ENCODE data around the gene GARIN1A. TPM values are rescaled to one million over a fixed set of nuclear protein-coding genes. Genes with fewer than 3 reads are reported as not detected.
"Not testable (repeated sequence)": the region's sequence is repeated elsewhere in the genome, so short reads cannot be mapped to it uniquely, and the experiment has no call there.

Gene GARIN1A
- total RNA-seq, 2 donors from 2014 or later = 0.81 to 2.3 TPM

GRCh38 chr7:128672927-128673517 is 930 bp downstream of the GARIN1A start:
- Histone ChIP-seq H3K27ac (no peak overlapping the region), H3K4me1 (ENCODE audit: control insufficient read depth in 1 of 2, low read depth in 2 of 2) (no peaks in the 10 kb centered on the region), H3K36me3 (no peaks in the 10 kb centered on the region), H3K9me3 (no peaks in the 10 kb centered on the region), H3K4me3 (no peak overlapping the region), H3K27me3 (replicated peaks; ENCODE audit: insufficient read depth) (no peaks in the 10 kb centered on the region)
- DNase-seq (ENCODE audit: low spot score) (no peak), ATAC-seq (ENCODE audit: insufficient number of reproducible peaks, low FRiP score, low read depth) (peak; percentile 17)
- peak; percentile 46 for TF ChIP-seq CTCF (IDR thresholded peaks at IDR 0.05)

- Histone ChIP-seq H3K27me3 (replicated peaks; ENCODE audit: insufficient read depth) (no peaks in the 10 kb centered on the region), H3K36me3 (no peaks in the 10 kb centered on the region), H3K27ac (no peak overlapping the region)
These were observed 1.5 kb downstream of the GARIN1A start for GRCh38 chr7:128673571-128673970.

GRCh38 chr7:128676665-128677064 is 4.6 kb downstream of the GARIN1A start:
- no peak for TF ChIP-seq CTCF (IDR thresholded peaks at IDR 0.05)

More at GRCh38 chr7:128673571-128673970, 1.5 kb downstream of the GARIN1A start:
- ATAC-seq (ENCODE audit: insufficient number of reproducible peaks, low FRiP score, low read depth) (no peak), DNase-seq (ENCODE audit: low spot score) (no peak)
- no peak overlapping the region for H3K4me3 ChIP-seq
- no peak for TF ChIP-seq CTCF (IDR thresholded peaks at IDR 0.05)
- H3K4me1 ChIP-seq (ENCODE audit: control insufficient read depth in 1 of 2, low read depth in 2 of 2) = no peaks in the 10 kb centered on the region
- no peaks in the 10 kb centered on the region for H3K9me3 ChIP-seq

GRCh38 chr7:128679920-128680319 is 7.8 kb downstream of the GARIN1A start:
- no peak overlapping the region for H3K4me3 ChIP-seq
- ATAC-seq (ENCODE audit: insufficient number of reproducible peaks, low FRiP score, low read depth) (no peak), DNase-seq (ENCODE audit: low spot score) (no peak)
- no peaks in the 10 kb centered on the region for H3K36me3 ChIP-seq
- no peak overlapping the region for H3K27ac ChIP-seq
- H3K4me1 ChIP-seq (ENCODE audit: control insufficient read depth in 1 of 2, low read depth in 2 of 2) = no peaks in the 10 kb centered on the region
- H3K9me3 ChIP-seq = no peaks in the 10 kb centered on the region
- no peaks in the 10 kb centered on the region for H3K27me3 ChIP-seq (replicated peaks; ENCODE audit: insufficient read depth)
- no peak for TF ChIP-seq CTCF (IDR thresholded peaks at IDR 0.05)

More at GRCh38 chr7:128676665-128677064, 4.6 kb downstream of the GARIN1A start:
- Histone ChIP-seq H3K36me3 (no peaks in the 10 kb centered on the region), H3K4me1 (ENCODE audit: control insufficient read depth in 1 of 2, low read depth in 2 of 2) (no peaks in the 10 kb centered on the region), H3K4me3 (no peak overlapping the region), H3K9me3 (no peaks in the 10 kb centered on the region), H3K27me3 (replicated peaks; ENCODE audit: insufficient read depth) (no peaks in the 10 kb centered on the region), H3K27ac (no peak overlapping the region)
- no peak for ATAC-seq (ENCODE audit: insufficient number of reproducible peaks, low FRiP score, low read depth)
- DNase-seq (ENCODE audit: low spot score) = no peak

- TF ChIP-seq CTCF (IDR thresholded peaks at IDR 0.05) = no peak
- H3K36me3 ChIP-seq = no peaks in the 10 kb centered on the region
- no peaks in the 10 kb centered on the region for H3K4me1 ChIP-seq (ENCODE audit: control insufficient read depth in 1 of 2, low read depth in 2 of 2)
- no peak overlapping the region for H3K27ac ChIP-seq
- DNase-seq (ENCODE audit: low spot score) (no peak), ATAC-seq (ENCODE audit: insufficient number of reproducible peaks, low FRiP score, low read depth) (no peak)
- no peaks in the 10 kb centered on the region for H3K27me3 ChIP-seq (replicated peaks; ENCODE audit: insufficient read depth)
- H3K4me3 ChIP-seq = no peak overlapping the region
- no peaks in the 10 kb centered on the region for H3K9me3 ChIP-seq
These were observed 9.9 kb downstream of the GARIN1A start for GRCh38 chr7:128681794-128682537.

- DNase-seq (ENCODE audit: low spot score); H3K9me3 ChIP-seq; H3K36me3 ChIP-seq; H3K27ac ChIP-seq; H3K4me1 ChIP-seq (ENCODE audit: control insufficient read depth in 1 of 2, low read depth in 2 of 2); H3K27me3 ChIP-seq (replicated peaks; ENCODE audit: insufficient read depth); ATAC-seq (ENCODE audit: insufficient number of reproducible peaks, low FRiP score, low read depth); H3K4me3 ChIP-seq: not testable (repeated sequence)
These were observed 11.2 kb downstream of the GARIN1A start for GRCh38 chr7:128683270-128683669.

GRCh38 chr7:128683738-128684137 is 11.6 kb downstream of the GARIN1A start:
- not testable (repeated sequence) for H3K27ac ChIP-seq; H3K4me3 ChIP-seq; H3K4me1 ChIP-seq (ENCODE audit: control insufficient read depth in 1 of 2, low read depth in 2 of 2); H3K27me3 ChIP-seq (replicated peaks; ENCODE audit: insufficient read depth); DNase-seq (ENCODE audit: low spot score); H3K36me3 ChIP-seq; ATAC-seq (ENCODE audit: insufficient number of reproducible peaks, low FRiP score, low read depth); H3K9me3 ChIP-seq
